GOT3 (cell line): Measurements from ENCODE around the gene WWOX.

Experiments used
- DNase-seq: peaks from one replicate; lab custom pipeline; 2025; ENCODE audit warnings: mixed read lengths; lab: John Stamatoyannopoulos, UW

WWOX gene

GRCh38 chr16:78274771-78275170 lies 175.3 kb downstream of the WWOX start:
- DNase-seq, result no peak

GRCh38 chr16:78275420-78275819 lies 176.0 kb downstream of the WWOX start:
- no peak for DNase-seq

GRCh38 chr16:78277321-78278055 lies 178.0 kb downstream of the WWOX start:
- no peak for DNase-seq

- no peak for DNase-seq
Observed at GRCh38 chr16:78278056-78278450, 178.6 kb downstream of the WWOX start.

GRCh38 chr16:78281115-78281514 lies 181.7 kb downstream of the WWOX start:
- no peak for DNase-seq

GRCh38 chr16:78283548-78284251 lies 184.2 kb downstream of the WWOX start:
- DNase-seq, result no peak

GRCh38 chr16:78284326-78284725 lies 184.9 kb downstream of the WWOX start:
- no peak for DNase-seq

GRCh38 chr16:78284957-78285434 lies 185.5 kb downstream of the WWOX start:
- DNase-seq, result no peak

GRCh38 chr16:78285437-78285922 lies 186.0 kb downstream of the WWOX start:
- DNase-seq, result no peak

- DNase-seq, result no peak
Observed at GRCh38 chr16:78286065-78286464, 186.6 kb downstream of the WWOX start.

GRCh38 chr16:78288888-78289287 lies 189.4 kb downstream of the WWOX start:
- no peak for DNase-seq

- no peak for DNase-seq
Observed at GRCh38 chr16:78289373-78289772, 189.9 kb downstream of the WWOX start.

- DNase-seq, result no peak
Observed at GRCh38 chr16:78289844-78290277, 190.4 kb downstream of the WWOX start.

- no peak for DNase-seq
Observed at GRCh38 chr16:78290395-78290794, 190.9 kb downstream of the WWOX start.

- no peak for DNase-seq
Observed at GRCh38 chr16:78290872-78291591, 191.6 kb downstream of the WWOX start.

GRCh38 chr16:78291604-78292003 lies 192.2 kb downstream of the WWOX start:
- DNase-seq, result no peak

- no peak for DNase-seq
Observed at GRCh38 chr16:78292086-78292843, 192.8 kb downstream of the WWOX start.

- no peak for DNase-seq
Observed at GRCh38 chr16:78292844-78293380, 193.5 kb downstream of the WWOX start.

- no peak for DNase-seq
Observed at GRCh38 chr16:78294538-78295225, 195.2 kb downstream of the WWOX start.

GRCh38 chr16:78297066-78297666 lies 197.7 kb downstream of the WWOX start:
- DNase-seq, result no peak
